ENCODE results near the gene RAD18.

Gene RAD18

DNA sequence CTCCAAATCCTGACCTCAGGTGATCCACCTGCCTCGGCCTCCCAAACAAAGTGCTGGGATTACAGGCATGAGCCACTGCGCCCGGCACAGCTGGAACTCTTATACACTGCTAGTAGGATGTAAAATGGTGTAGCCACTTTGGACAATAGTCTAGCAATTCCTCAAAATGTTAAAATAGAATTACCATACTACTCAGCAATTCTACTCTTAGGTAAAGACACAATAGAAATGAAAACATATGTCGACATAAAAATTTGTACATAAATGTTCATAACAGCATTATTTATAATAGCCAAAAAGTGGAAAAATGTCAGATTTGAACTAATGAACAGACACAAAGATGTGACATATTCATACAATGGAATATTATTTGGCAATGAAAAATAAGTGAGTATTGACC lies 33.4 kb downstream of the RAD18 start:
- Histone ChIP-seq H2AK5ac (ENCODE audit: low read depth, low read length) (no peak overlapping the region), H3K4me1 (ENCODE audit: control insufficient read depth in 2 of 2, insufficient read depth in 1 of 2, low read depth in 1 of 2, low read length in 2 of 2) (no peaks in the 10 kb centered on the region), H2BK120ac (ENCODE audit: low read depth, low read length) (no peak overlapping the region), H3K79me1 (ENCODE audit: low read depth, low read length) (no peaks in the 10 kb centered on the region), H3K18ac (ENCODE audit: low read length) (no peak overlapping the region), H4K91ac (ENCODE audit: low read depth, low read length, poor library complexity) (no peak overlapping the region), H3K14ac (ENCODE audit: low read length) (no peak overlapping the region), H3K4ac (ENCODE audit: low read length) (no peak overlapping the region), H3K9ac (ENCODE audit: low read depth, low read length, poor library complexity) (no peak overlapping the region), H3K27me3 (ENCODE audit: control insufficient read depth in 3 of 3, insufficient read depth in 3 of 3, low read depth in 1 of 3, low read length in 3 of 3) (no peaks in the 10 kb centered on the region), H2BK5ac (ENCODE audit: low read length) (no peak overlapping the region), H2AFZ (ENCODE audit: low read length) (no peak overlapping the region), H4K8ac (ENCODE audit: low read depth, low read length) (no peak overlapping the region), H3K4me3 (ENCODE audit: low read length in 2 of 2) (no peak overlapping the region), H3K27ac (replicated peaks; ENCODE audit: low read length) (no peak overlapping the region), H3K23ac (ENCODE audit: low read depth, low read length, poor library complexity) (no peak overlapping the region), H2BK15ac (ENCODE audit: low read length) (no peak overlapping the region), H2BK12ac (ENCODE audit: low read length) (no peak overlapping the region), H3K36me3 (replicated peaks in 1 of 2; ENCODE audit: control insufficient read depth in 2 of 2, insufficient read depth in 2 of 2, low read length in 2 of 2) (peaks cover 0 to 43% of the 10 kb centered on the region in 2 donors), H3K9me3 (replicated peaks in 1 of 2; ENCODE audit: control insufficient read depth in 2 of 2, insufficient read depth in 1 of 2, low read depth in 1 of 2, low read length in 2 of 2) (peaks cover 0 to 4% of the 10 kb centered on the region in 2 donors), H3K4me2 (ENCODE audit: insufficient read depth, low read length, poor library complexity, severe bottlenecking) (no peak overlapping the region)
- no peak for DNase-seq (ENCODE audit: low spot score)
- WGBS, 2 donors (ENCODE audit: extremely low coverage in 2 of 2, insufficient read length in 2 of 2, insufficient replicate concordance in 1 of 2): no CpG with 5 or more reads among the region's 4 CpGs

DNA sequence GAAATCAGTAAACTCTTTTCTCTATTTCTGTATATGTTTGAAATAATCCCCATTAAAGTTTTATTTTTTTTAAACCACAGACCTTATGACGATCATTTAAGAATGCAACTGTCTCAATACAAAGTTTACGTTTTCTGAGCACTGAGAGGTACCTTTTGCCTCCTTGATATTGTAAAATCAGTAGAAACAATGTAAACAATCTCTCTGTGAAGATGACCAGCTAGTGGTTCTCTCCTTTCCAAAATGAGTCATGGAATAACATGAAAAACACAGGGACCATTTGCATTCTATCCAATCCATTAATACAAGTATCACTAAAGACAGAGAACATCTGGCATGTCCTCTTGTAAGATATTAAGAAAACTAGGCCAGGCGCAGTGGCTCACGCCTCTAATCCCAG lies 48.8 kb downstream of the RAD18 start:
- Histone ChIP-seq H3K36me3 (replicated peaks in 1 of 2; ENCODE audit: control insufficient read depth in 2 of 2, insufficient read depth in 2 of 2, low read length in 2 of 2) (peaks cover 0 to 92% of the 10 kb centered on the region in 2 donors), H2AFZ (ENCODE audit: low read length) (no peak overlapping the region), H3K79me1 (ENCODE audit: low read depth, low read length) (no peaks in the 10 kb centered on the region), H2BK12ac (ENCODE audit: low read length) (no peak overlapping the region), H3K23ac (ENCODE audit: low read depth, low read length, poor library complexity) (no peak overlapping the region), H3K27ac (replicated peaks; ENCODE audit: low read length) (no peak overlapping the region), H3K9ac (ENCODE audit: low read depth, low read length, poor library complexity) (no peak overlapping the region), H3K4me3 (ENCODE audit: low read length in 2 of 2) (no peak overlapping the region), H3K9me3 (replicated peaks in 1 of 2; ENCODE audit: control insufficient read depth in 2 of 2, insufficient read depth in 1 of 2, low read depth in 1 of 2, low read length in 2 of 2) (peaks cover 0 to 6% of the 10 kb centered on the region in 2 donors), H2BK120ac (ENCODE audit: low read depth, low read length) (no peak overlapping the region), H3K4me2 (ENCODE audit: insufficient read depth, low read length, poor library complexity, severe bottlenecking) (no peak overlapping the region), H3K18ac (ENCODE audit: low read length) (no peak overlapping the region), H3K4ac (ENCODE audit: low read length) (no peak overlapping the region), H3K27me3 (ENCODE audit: control insufficient read depth in 3 of 3, insufficient read depth in 3 of 3, low read depth in 1 of 3, low read length in 3 of 3) (no peaks in the 10 kb centered on the region), H3K4me1 (ENCODE audit: control insufficient read depth in 2 of 2, insufficient read depth in 1 of 2, low read depth in 1 of 2, low read length in 2 of 2) (no peaks in the 10 kb centered on the region), H2BK15ac (ENCODE audit: low read length) (no peak overlapping the region), H4K91ac (ENCODE audit: low read depth, low read length, poor library complexity) (no peak overlapping the region), H3K14ac (ENCODE audit: low read length) (no peak overlapping the region), H2AK5ac (ENCODE audit: low read depth, low read length) (no peak overlapping the region), H2BK5ac (ENCODE audit: low read length) (no peak overlapping the region), H4K8ac (ENCODE audit: low read depth, low read length) (no peak overlapping the region)
- no CpG with 5 or more reads among the region's 4 CpGs for WGBS, 2 donors (ENCODE audit: extremely low coverage in 2 of 2, insufficient read length in 2 of 2, insufficient replicate concordance in 1 of 2)
- DNase-seq (ENCODE audit: low spot score): no peak

DNA sequence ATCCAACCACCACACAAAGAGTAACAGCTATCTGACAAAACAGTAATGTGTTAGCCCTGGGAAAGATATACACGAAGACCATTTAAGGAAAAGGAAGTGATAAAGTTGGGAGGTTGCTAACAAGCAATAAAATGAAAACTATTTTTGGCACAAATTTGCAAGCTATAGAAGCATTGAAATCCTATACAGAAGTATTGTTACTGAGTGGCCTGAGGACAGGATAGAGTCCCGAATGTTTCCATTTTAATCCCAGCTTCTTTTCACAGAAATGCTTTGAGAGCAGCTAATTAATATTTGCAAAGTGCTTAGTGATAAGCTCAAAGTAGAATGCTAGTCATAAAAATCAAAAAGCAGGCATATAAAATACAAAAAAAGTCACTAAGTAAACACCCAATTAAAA lies 51.5 kb downstream of the RAD18 start:
- H4K91ac ChIP-seq (ENCODE audit: low read depth, low read length, poor library complexity): no peak overlapping the region
- peaks cover 0 to 6% of the 10 kb centered on the region in 2 donors for H3K9me3 ChIP-seq (replicated peaks in 1 of 2; ENCODE audit: control insufficient read depth in 2 of 2, insufficient read depth in 1 of 2, low read depth in 1 of 2, low read length in 2 of 2)
- no peak overlapping the region for H2BK5ac ChIP-seq (ENCODE audit: low read length)
- no peak overlapping the region for H3K14ac ChIP-seq (ENCODE audit: low read length)
- H3K4me1 ChIP-seq (ENCODE audit: control insufficient read depth in 2 of 2, insufficient read depth in 1 of 2, low read depth in 1 of 2, low read length in 2 of 2): no peaks in the 10 kb centered on the region
- no peak overlapping the region for H3K23ac ChIP-seq (ENCODE audit: low read depth, low read length, poor library complexity)
- WGBS, 2 donors (ENCODE audit: extremely low coverage in 2 of 2, insufficient read length in 2 of 2, insufficient replicate concordance in 1 of 2): no CpG with 5 or more reads among the region's 2 CpGs
- H2BK120ac ChIP-seq (ENCODE audit: low read depth, low read length): no peak overlapping the region
- no peak overlapping the region for H3K4ac ChIP-seq (ENCODE audit: low read length)
- H3K27me3 ChIP-seq (ENCODE audit: control insufficient read depth in 3 of 3, insufficient read depth in 3 of 3, low read depth in 1 of 3, low read length in 3 of 3): no peaks in the 10 kb centered on the region
- H3K4me3 ChIP-seq (ENCODE audit: low read length in 2 of 2): no peak overlapping the region
- DNase-seq (ENCODE audit: low spot score): no peak
- no peak overlapping the region for H2AFZ ChIP-seq (ENCODE audit: low read length)
- H2BK12ac ChIP-seq (ENCODE audit: low read length): no peak overlapping the region
- no peak overlapping the region for H3K18ac ChIP-seq (ENCODE audit: low read length)
- H3K4me2 ChIP-seq (ENCODE audit: insufficient read depth, low read length, poor library complexity, severe bottlenecking): no peak overlapping the region
- no peak overlapping the region for H3K9ac ChIP-seq (ENCODE audit: low read depth, low read length, poor library complexity)
- H3K79me1 ChIP-seq (ENCODE audit: low read depth, low read length): no peaks in the 10 kb centered on the region
- H3K27ac ChIP-seq (replicated peaks; ENCODE audit: low read length): no peak overlapping the region
- peaks cover 0 to 92% of the 10 kb centered on the region in 2 donors for H3K36me3 ChIP-seq (replicated peaks in 1 of 2; ENCODE audit: control insufficient read depth in 2 of 2, insufficient read depth in 2 of 2, low read length in 2 of 2)
- H2AK5ac ChIP-seq (ENCODE audit: low read depth, low read length): no peak overlapping the region
- H2BK15ac ChIP-seq (ENCODE audit: low read length): no peak overlapping the region
- no peak overlapping the region for H4K8ac ChIP-seq (ENCODE audit: low read depth, low read length)

DNA sequence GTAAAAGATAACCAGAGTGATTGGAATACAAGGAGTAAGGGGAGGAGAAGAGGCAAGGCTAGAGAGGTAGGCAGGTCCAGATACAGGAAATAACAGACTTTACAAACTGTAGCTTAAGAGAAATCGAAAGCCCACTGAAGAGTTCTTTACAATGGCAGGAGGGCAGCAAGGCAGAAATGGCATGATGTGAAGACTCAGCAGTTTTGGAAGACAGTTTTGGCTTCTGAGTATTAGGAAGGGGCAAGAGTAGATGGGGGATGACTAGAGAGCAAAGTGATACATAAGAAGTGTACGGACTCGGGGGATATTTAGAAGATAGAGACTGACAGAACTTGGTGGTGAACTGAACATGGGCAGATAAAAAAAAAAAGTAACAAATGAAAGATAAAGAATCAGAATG lies 54.1 kb downstream of the RAD18 start:
- Histone ChIP-seq H3K9me3 (replicated peaks in 1 of 2; ENCODE audit: control insufficient read depth in 2 of 2, insufficient read depth in 1 of 2, low read depth in 1 of 2, low read length in 2 of 2) (no peaks in the 10 kb centered on the region), H2BK12ac (ENCODE audit: low read length) (no peak overlapping the region), H3K4ac (ENCODE audit: low read length) (no peak overlapping the region), H3K4me1 (ENCODE audit: control insufficient read depth in 2 of 2, insufficient read depth in 1 of 2, low read depth in 1 of 2, low read length in 2 of 2) (no peaks in the 10 kb centered on the region), H2AFZ (ENCODE audit: low read length) (no peak overlapping the region), H3K4me3 (ENCODE audit: low read length in 2 of 2) (no peak overlapping the region), H3K9ac (ENCODE audit: low read depth, low read length, poor library complexity) (no peak overlapping the region), H3K4me2 (ENCODE audit: insufficient read depth, low read length, poor library complexity, severe bottlenecking) (no peak overlapping the region), H3K14ac (ENCODE audit: low read length) (no peak overlapping the region), H3K36me3 (replicated peaks in 1 of 2; ENCODE audit: control insufficient read depth in 2 of 2, insufficient read depth in 2 of 2, low read length in 2 of 2) (peaks cover 2 to 96% of the 10 kb centered on the region in 2 donors), H3K18ac (ENCODE audit: low read length) (no peak overlapping the region), H4K91ac (ENCODE audit: low read depth, low read length, poor library complexity) (no peak overlapping the region), H3K27me3 (ENCODE audit: control insufficient read depth in 3 of 3, insufficient read depth in 3 of 3, low read depth in 1 of 3, low read length in 3 of 3) (no peaks in the 10 kb centered on the region), H4K8ac (ENCODE audit: low read depth, low read length) (no peak overlapping the region), H2BK120ac (ENCODE audit: low read depth, low read length) (no peak overlapping the region), H3K23ac (ENCODE audit: low read depth, low read length, poor library complexity) (no peak overlapping the region), H2AK5ac (ENCODE audit: low read depth, low read length) (no peak overlapping the region), H3K27ac (replicated peaks; ENCODE audit: low read length) (no peak overlapping the region), H2BK15ac (ENCODE audit: low read length) (no peak overlapping the region), H3K79me1 (ENCODE audit: low read depth, low read length) (no peaks in the 10 kb centered on the region), H2BK5ac (ENCODE audit: low read length) (no peak overlapping the region)
- no CpG with 5 or more reads among the region's 3 CpGs for WGBS, 2 donors (ENCODE audit: extremely low coverage in 2 of 2, insufficient read length in 2 of 2, insufficient replicate concordance in 1 of 2)
- DNase-seq (ENCODE audit: low spot score): no peak

Data from neuronal stem cell (in vitro differentiated cells).